ENCODE data around the gene NDUFAF5.
A peak's percentile ranks its signal among the peaks of the same experiment; 100 is the strongest.
"Not testable (repeated sequence)": the region's sequence is repeated elsewhere in the genome, so short reads cannot be mapped to it uniquely, and the experiment has no call there.

NDUFAF5 gene

GRCh38 chr20:13784893-13785715 is at the start of gene NDUFAF5, which contains the start of gene ESF1:
TSS of gene NDUFAF5 (plus strand) at chr20:13785028. CDS start at chr20:13785069, 41 bp downstream.
TSS of gene ESF1 (minus strand) at chr20:13784919. CDS start at chr20:13783140, 1,779 bp downstream.
- Histone ChIP-seq H3K9ac (ENCODE audit: insufficient read length, low read depth) (peak within 1 kb of the TSS; percentile 95), H3K9me3 (ENCODE audit: insufficient read depth, low read length) (no peaks in the 10 kb centered on the region), H3K36me3 (ENCODE audit: insufficient read depth, insufficient read length, low read length) (peaks cover 63% of the 10 kb centered on the region), H3K4me3 (ENCODE audit: insufficient read length, low read depth) (peak within 1 kb of the TSS; percentile 84), H3K27me3 (ENCODE audit: insufficient read depth, insufficient read length) (no peaks in the 10 kb centered on the region), H3K4me1 (ENCODE audit: insufficient read depth, insufficient read length) (no peaks in the 10 kb centered on the region)
- peak; percentile 84 for DNase-seq (ENCODE audit: low read depth, low spot score)
- TF ChIP-seq ZNF274 (IDR thresholded peaks at IDR 0.05; ENCODE audit: low read depth, low read length) (no peak), SUZ12 (IDR thresholded peaks at IDR 0.05; ENCODE audit: extremely low read depth, insufficient read depth, insufficient read length) (no peak), YY1 (IDR thresholded peaks at IDR 0.05; ENCODE audit: insufficient read depth, insufficient read length) (no peak)

GRCh38 chr20:13735826-13736225 is 49.0 kb upstream of the NDUFAF5 start:
- DNase-seq (ENCODE audit: low read depth, low spot score): no peak
- Histone ChIP-seq H3K36me3 (ENCODE audit: insufficient read depth, insufficient read length, low read length) (peaks cover 25% of the 10 kb centered on the region), H3K4me1 (ENCODE audit: insufficient read depth, insufficient read length) (no peaks in the 10 kb centered on the region), H3K4me3 (ENCODE audit: insufficient read length, low read depth) (no peak overlapping the region), H3K9me3 (ENCODE audit: insufficient read depth, low read length) (peaks cover 4% of the 10 kb centered on the region; the same call in 1 of the 2 replicates), H3K9ac (ENCODE audit: insufficient read length, low read depth) (no peak overlapping the region), H3K27me3 (ENCODE audit: insufficient read depth, insufficient read length) (no peaks in the 10 kb centered on the region)
- TF ChIP-seq SUZ12 (IDR thresholded peaks at IDR 0.05; ENCODE audit: extremely low read depth, insufficient read depth, insufficient read length) (no peak), ZNF274 (IDR thresholded peaks at IDR 0.05; ENCODE audit: low read depth, low read length) (no peak), YY1 (IDR thresholded peaks at IDR 0.05; ENCODE audit: insufficient read depth, insufficient read length) (no peak)

GRCh38 chr20:13736436-13737191 is 48.2 kb upstream of the NDUFAF5 start:
- no peak for DNase-seq (ENCODE audit: low read depth, low spot score)
- Histone ChIP-seq H3K36me3 (ENCODE audit: insufficient read depth, insufficient read length, low read length) (peaks cover 30% of the 10 kb centered on the region), H3K27me3 (ENCODE audit: insufficient read depth, insufficient read length) (no peaks in the 10 kb centered on the region), H3K4me3 (ENCODE audit: insufficient read length, low read depth) (no peak overlapping the region), H3K4me1 (ENCODE audit: insufficient read depth, insufficient read length) (no peaks in the 10 kb centered on the region), H3K9ac (ENCODE audit: insufficient read length, low read depth) (no peak overlapping the region), H3K9me3 (ENCODE audit: insufficient read depth, low read length) (peaks cover 7% of the 10 kb centered on the region; the same call in 1 of the 2 replicates)
- TF ChIP-seq SUZ12 (IDR thresholded peaks at IDR 0.05; ENCODE audit: extremely low read depth, insufficient read depth, insufficient read length) (no peak), YY1 (IDR thresholded peaks at IDR 0.05; ENCODE audit: insufficient read depth, insufficient read length) (no peak), ZNF274 (IDR thresholded peaks at IDR 0.05; ENCODE audit: low read depth, low read length) (no peak)

- not testable (repeated sequence) for H3K9ac ChIP-seq (ENCODE audit: insufficient read length, low read depth); H3K4me1 ChIP-seq (ENCODE audit: insufficient read depth, insufficient read length); H3K27me3 ChIP-seq (ENCODE audit: insufficient read depth, insufficient read length); H3K4me3 ChIP-seq (ENCODE audit: insufficient read length, low read depth); H3K9me3 ChIP-seq (ENCODE audit: insufficient read depth, low read length); DNase-seq (ENCODE audit: low read depth, low spot score)
- H3K36me3 ChIP-seq (ENCODE audit: insufficient read depth, insufficient read length, low read length): peaks cover 18% of the 10 kb centered on the region
Observed at GRCh38 chr20:13738187-13738586, 46.6 kb upstream of the NDUFAF5 start.

GRCh38 chr20:13739731-13740649 is 44.8 kb upstream of the NDUFAF5 start:
- no peaks in the 10 kb centered on the region for H3K27me3 ChIP-seq (ENCODE audit: insufficient read depth, insufficient read length)
- H3K4me3 ChIP-seq (ENCODE audit: insufficient read length, low read depth): no peak overlapping the region
- peaks cover 15% of the 10 kb centered on the region for H3K36me3 ChIP-seq (ENCODE audit: insufficient read depth, insufficient read length, low read length)
- no peak for DNase-seq (ENCODE audit: low read depth, low spot score)
- peaks cover 7% of the 10 kb centered on the region; the same call in 1 of the 2 replicates for H3K9me3 ChIP-seq (ENCODE audit: insufficient read depth, low read length)
- no peak for TF ChIP-seq YY1 (IDR thresholded peaks at IDR 0.05; ENCODE audit: insufficient read depth, insufficient read length)
- TF ChIP-seq SUZ12 (IDR thresholded peaks at IDR 0.05; ENCODE audit: extremely low read depth, insufficient read depth, insufficient read length): no peak
- no peak for TF ChIP-seq ZNF274 (IDR thresholded peaks at IDR 0.05; ENCODE audit: low read depth, low read length)
- H3K4me1 ChIP-seq (ENCODE audit: insufficient read depth, insufficient read length): no peaks in the 10 kb centered on the region
- H3K9ac ChIP-seq (ENCODE audit: insufficient read length, low read depth): no peak overlapping the region

GRCh38 chr20:13741879-13742278 is 42.9 kb upstream of the NDUFAF5 start:
- Histone ChIP-seq H3K9me3 (ENCODE audit: insufficient read depth, low read length) (peaks cover 7% of the 10 kb centered on the region; the same call in 1 of the 2 replicates), H3K9ac (ENCODE audit: insufficient read length, low read depth) (no peak overlapping the region), H3K27me3 (ENCODE audit: insufficient read depth, insufficient read length) (no peaks in the 10 kb centered on the region), H3K4me3 (ENCODE audit: insufficient read length, low read depth) (no peak overlapping the region), H3K36me3 (ENCODE audit: insufficient read depth, insufficient read length, low read length) (peaks cover 11% of the 10 kb centered on the region), H3K4me1 (ENCODE audit: insufficient read depth, insufficient read length) (no peaks in the 10 kb centered on the region)
- no peak for TF ChIP-seq ZNF274 (IDR thresholded peaks at IDR 0.05; ENCODE audit: low read depth, low read length)
- TF ChIP-seq YY1 (IDR thresholded peaks at IDR 0.05; ENCODE audit: insufficient read depth, insufficient read length): no peak
- no peak for TF ChIP-seq SUZ12 (IDR thresholded peaks at IDR 0.05; ENCODE audit: extremely low read depth, insufficient read depth, insufficient read length)
- DNase-seq (ENCODE audit: low read depth, low spot score): no peak
